GM18498 (cell line): ENCODE results near the gene ILDR2.

Source experiments
- ATAC-seq: cut with Tn5 transposase; IDR thresholded peaks from one replicate; pipeline ENCODE4 v1.9.1; 2021; ENCODE audit warnings: mild to moderate bottlenecking, moderate library complexity; ENCODE audit not compliant: unreplicated experiment

The ILDR2 gene

GRCh38 chr1:166971252-166971651, 4.1 kb downstream of the ILDR2 start:
- no peak for ATAC-seq

GRCh38 chr1:166969074-166969677, 6.2 kb downstream of the ILDR2 start:
- ATAC-seq, result peak; percentile 92

- ATAC-seq, result no peak
These were observed 14.4 kb downstream of the ILDR2 start for GRCh38 chr1:166960858-166961474.

- ATAC-seq, result no peak
These were observed 18.5 kb downstream of the ILDR2 start for GRCh38 chr1:166956872-166957271.

- ATAC-seq, result no peak
These were observed 19.1 kb downstream of the ILDR2 start for GRCh38 chr1:166956057-166956850.

- ATAC-seq, result no peak
These were observed 21.8 kb downstream of the ILDR2 start for GRCh38 chr1:166953491-166953890.

- no peak for ATAC-seq
These were observed 23.2 kb downstream of the ILDR2 start for GRCh38 chr1:166952002-166952746.

- no peak for ATAC-seq
These were observed 24.3 kb downstream of the ILDR2 start for GRCh38 chr1:166951050-166951449.

- ATAC-seq, result no peak
These were observed 25.2 kb downstream of the ILDR2 start for GRCh38 chr1:166950156-166950555.

GRCh38 chr1:166948856-166949350, 26.4 kb downstream of the ILDR2 start:
- no peak for ATAC-seq

GRCh38 chr1:166947398-166948043, 27.8 kb downstream of the ILDR2 start:
- no peak for ATAC-seq

GRCh38 chr1:166944186-166944967, 31.0 kb downstream of the ILDR2 start:
- no peak for ATAC-seq

- ATAC-seq, result no peak
These were observed 35.5 kb downstream of the ILDR2 start for GRCh38 chr1:166939741-166940375.

- no peak for ATAC-seq
These were observed 37.4 kb downstream of the ILDR2 start for GRCh38 chr1:166937962-166938361.

- ATAC-seq, result no peak
These were observed 38.0 kb downstream of the ILDR2 start for GRCh38 chr1:166937329-166937728.

- no peak for ATAC-seq
These were observed 41.7 kb downstream of the ILDR2 start for GRCh38 chr1:166933633-166934032.

- ATAC-seq, result no peak
These were observed 42.2 kb downstream of the ILDR2 start for GRCh38 chr1:166933140-166933539.

GRCh38 chr1:166929911-166930310, 45.4 kb downstream of the ILDR2 start:
- ATAC-seq, result no peak

- ATAC-seq, result no peak
These were observed 47.6 kb downstream of the ILDR2 start for GRCh38 chr1:166927701-166928100.
